ENCODE measurements around the gene SEMA3G. TPM values are rescaled to one million over a fixed set of nuclear protein-coding genes. Genes with fewer than 3 reads are reported as not detected.

Gene SEMA3G
- total RNA-seq, 2 donors from 2014 or later = 0.16 to 0.36 TPM

- H3K27me3 Mint-ChIP-seq (ENCODE audit: low read depth) = no peaks in the 10 kb centered on the region
- no peaks in the 10 kb centered on the region for H3K36me3 Mint-ChIP-seq (ENCODE audit: insufficient read depth in 2 of 2)
- H3K4me3 Mint-ChIP-seq = no peak overlapping the region
- ATAC-seq (replicated peaks in 1 of 2) = no peak
- no peak overlapping the region for H3K27ac Mint-ChIP-seq
- H3K9me3 Mint-ChIP-seq = no peaks in the 10 kb centered on the region
- no peak for DNase-seq
- H3K4me1 Mint-ChIP-seq (ENCODE audit: low read depth) = no peaks in the 10 kb centered on the region
Measured at GRCh38 chr3:52422669-52423068, 22.2 kb downstream of the SEMA3G start.

- no peaks in the 10 kb centered on the region for H3K27me3 Mint-ChIP-seq (ENCODE audit: low read depth)
- no peak overlapping the region for H3K4me3 Mint-ChIP-seq
- DNase-seq (no peak), ATAC-seq (replicated peaks in 1 of 2) (no peak)
- no peaks in the 10 kb centered on the region for H3K4me1 Mint-ChIP-seq (ENCODE audit: low read depth)
- no peaks in the 10 kb centered on the region for H3K36me3 Mint-ChIP-seq (ENCODE audit: insufficient read depth in 2 of 2)
- H3K9me3 Mint-ChIP-seq = no peaks in the 10 kb centered on the region
- H3K27ac Mint-ChIP-seq = no peak overlapping the region
Measured at GRCh38 chr3:52420388-52420787, 24.5 kb downstream of the SEMA3G start.

- Mint-ChIP-seq H3K36me3 (ENCODE audit: insufficient read depth in 2 of 2) (peaks cover 2 to 3% of the 10 kb centered on the region in 2 donors), H3K9me3 (no peaks in the 10 kb centered on the region), H3K27me3 (ENCODE audit: low read depth) (no peaks in the 10 kb centered on the region), H3K4me1 (ENCODE audit: low read depth) (peaks cover 24% of the 10 kb centered on the region), H3K27ac (peak overlapping the region; percentile 57), H3K4me3 (no peak overlapping the region)
- DNase-seq (no peak), ATAC-seq (replicated peaks in 1 of 2) (no peak)
Measured at GRCh38 chr3:52415800-52416199, 29.1 kb downstream of the SEMA3G start.

GRCh38 chr3:52408466-52408865 lies 36.4 kb downstream of the SEMA3G start:
- ATAC-seq (replicated peaks in 1 of 2) = no peak
- peak overlapping the region; percentile 95 to 99 for H3K4me3 Mint-ChIP-seq
- no peak for DNase-seq
- H3K36me3 Mint-ChIP-seq (ENCODE audit: insufficient read depth in 2 of 2) = peaks cover 7 to 9% of the 10 kb centered on the region in 2 donors
- H3K9me3 Mint-ChIP-seq = no peaks in the 10 kb centered on the region
- peak overlapping the region; percentile 90 for H3K27ac Mint-ChIP-seq
- peaks cover 45% of the 10 kb centered on the region for H3K4me1 Mint-ChIP-seq (ENCODE audit: low read depth)
- H3K27me3 Mint-ChIP-seq (ENCODE audit: low read depth) = no peaks in the 10 kb centered on the region

DNA sequence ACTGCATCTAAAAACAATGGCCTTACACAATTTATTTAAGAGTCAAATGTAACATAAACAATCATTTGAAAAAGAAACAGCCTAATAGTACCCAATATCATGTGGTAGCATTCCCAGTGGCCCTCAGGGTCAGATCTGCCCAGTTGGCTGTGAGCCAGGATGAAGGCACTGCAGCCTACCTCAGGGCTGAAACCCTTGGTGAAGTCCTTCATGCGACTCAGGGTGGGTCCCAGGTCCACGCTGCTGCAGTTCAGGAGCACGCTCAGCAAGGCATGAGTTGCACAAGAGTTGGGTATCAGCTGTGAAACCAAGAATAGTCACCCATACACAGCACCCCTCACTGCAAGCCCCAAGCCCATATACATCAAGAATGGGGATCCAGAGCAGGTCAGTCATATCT lies 37.1 kb downstream of the SEMA3G start:
- Mint-ChIP-seq H3K4me3 (peak overlapping the region; percentile 95 to 99), H3K36me3 (ENCODE audit: insufficient read depth in 2 of 2) (peaks cover 7 to 12% of the 10 kb centered on the region in 2 donors), H3K4me1 (ENCODE audit: low read depth) (peaks cover 39% of the 10 kb centered on the region), H3K27me3 (ENCODE audit: low read depth) (no peaks in the 10 kb centered on the region), H3K27ac (peak overlapping the region; percentile 90), H3K9me3 (no peaks in the 10 kb centered on the region)
- no peak for DNase-seq
- no peak for ATAC-seq (replicated peaks in 1 of 2)

DNA sequence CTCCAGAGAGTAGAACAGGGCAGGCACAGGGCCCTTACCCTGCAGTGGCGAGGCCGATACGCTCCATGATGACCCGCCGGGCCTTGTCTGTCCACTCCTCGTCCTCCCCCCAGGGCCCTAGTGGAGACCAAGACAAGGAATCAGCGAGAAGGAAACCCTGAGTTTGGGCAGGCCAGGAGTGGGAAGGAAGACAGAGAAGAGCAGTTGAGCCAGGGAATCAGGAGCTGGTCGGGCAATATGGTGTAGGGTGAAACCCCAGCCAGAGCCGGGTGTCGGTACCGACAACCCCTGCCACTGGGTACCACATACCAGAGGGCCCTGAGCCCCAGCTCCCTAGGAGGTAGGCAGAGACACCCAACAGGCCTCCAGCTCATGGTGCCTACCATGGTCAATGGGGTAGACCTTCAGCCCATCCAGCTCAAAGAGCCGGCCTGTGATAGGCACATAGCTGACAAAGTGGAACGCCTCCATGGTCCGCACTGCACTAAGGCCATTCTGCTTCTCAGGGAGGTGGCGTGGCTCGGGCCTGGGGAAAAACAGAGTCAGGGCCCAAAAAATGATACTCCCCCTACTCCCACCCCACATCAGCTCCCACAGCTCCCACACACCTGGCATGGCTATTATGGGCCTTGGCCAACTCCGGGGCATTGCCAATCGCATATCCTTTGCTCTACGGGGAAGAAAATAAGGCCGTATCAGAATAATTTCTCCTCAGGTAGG lies 38.0 kb downstream of the SEMA3G start:
- no peaks in the 10 kb centered on the region for H3K9me3 Mint-ChIP-seq
- peaks cover 32% of the 10 kb centered on the region for H3K4me1 Mint-ChIP-seq (ENCODE audit: low read depth)
- H3K27me3 Mint-ChIP-seq (ENCODE audit: low read depth) = no peaks in the 10 kb centered on the region
- ATAC-seq (replicated peaks in 1 of 2) (no peak), DNase-seq (no peak)
- peaks cover 7 to 12% of the 10 kb centered on the region in 2 donors for H3K36me3 Mint-ChIP-seq (ENCODE audit: insufficient read depth in 2 of 2)
- H3K4me3 Mint-ChIP-seq = no peak overlapping the region
- H3K27ac Mint-ChIP-seq = no peak overlapping the region

DNA sequence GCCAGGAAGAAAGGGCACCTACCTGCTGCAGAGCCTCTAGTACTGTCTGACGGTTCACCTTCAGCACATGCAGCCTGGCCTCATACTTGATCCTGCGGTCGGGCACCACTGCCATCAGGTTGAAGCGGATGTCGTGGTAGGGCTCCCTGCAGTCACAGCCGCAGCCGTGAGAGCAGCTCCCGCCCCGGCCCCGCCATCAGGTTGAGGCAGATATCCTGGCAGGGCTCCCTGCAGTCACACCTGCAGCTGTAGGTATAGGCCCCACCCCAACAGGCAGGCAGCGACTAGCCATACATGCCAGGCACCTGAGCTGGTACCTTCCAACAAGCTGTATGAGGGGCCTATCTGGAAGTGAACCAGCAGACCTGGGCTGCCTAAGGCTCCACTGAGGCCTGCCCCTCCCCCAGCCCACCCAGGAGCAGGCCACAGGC lies 38.7 kb downstream of the SEMA3G start:
- peaks cover 25% of the 10 kb centered on the region for H3K4me1 Mint-ChIP-seq (ENCODE audit: low read depth)
- ATAC-seq (replicated peaks in 1 of 2) (no peak), DNase-seq (no peak)
- peaks cover 7 to 12% of the 10 kb centered on the region in 2 donors for H3K36me3 Mint-ChIP-seq (ENCODE audit: insufficient read depth in 2 of 2)
- no peaks in the 10 kb centered on the region for H3K27me3 Mint-ChIP-seq (ENCODE audit: low read depth)
- H3K4me3 Mint-ChIP-seq = no peak overlapping the region
- no peaks in the 10 kb centered on the region for H3K9me3 Mint-ChIP-seq
- H3K27ac Mint-ChIP-seq = no peak overlapping the region

DNA sequence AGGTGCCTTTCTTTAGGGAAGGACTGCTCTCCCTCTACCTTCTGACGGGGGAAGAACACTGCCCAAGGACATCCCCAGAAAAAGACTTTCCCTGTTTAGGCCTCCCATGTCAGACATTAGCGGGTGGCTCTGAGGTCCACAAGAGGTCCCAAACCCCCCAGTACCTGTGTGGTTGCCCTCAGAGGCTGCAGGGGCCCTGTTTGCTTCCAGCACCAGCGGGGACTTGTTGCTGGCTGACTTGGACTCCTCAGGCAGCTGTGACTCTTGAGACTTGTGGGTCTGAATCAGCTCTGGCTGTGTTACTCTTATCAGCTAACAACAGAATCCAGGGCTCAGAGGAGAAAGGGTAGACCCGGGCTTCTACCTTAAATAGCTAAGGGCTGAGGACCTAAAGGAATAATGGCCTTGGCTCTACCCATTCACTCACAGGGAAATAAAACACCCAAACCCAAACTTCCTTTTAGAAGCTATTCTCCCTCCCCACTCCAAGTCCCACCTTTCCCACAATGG lies 39.2 kb downstream of the SEMA3G start:
- no peak for DNase-seq
- ATAC-seq (replicated peaks in 1 of 2) = no peak
- Mint-ChIP-seq H3K4me3 (no peak overlapping the region), H3K9me3 (no peaks in the 10 kb centered on the region), H3K36me3 (ENCODE audit: insufficient read depth in 2 of 2) (peaks cover 5 to 13% of the 10 kb centered on the region in 2 donors), H3K4me1 (ENCODE audit: low read depth) (peaks cover 20% of the 10 kb centered on the region), H3K27ac (no peak overlapping the region), H3K27me3 (ENCODE audit: low read depth) (no peaks in the 10 kb centered on the region)

GRCh38 chr3:52405066-52405465 lies 39.8 kb downstream of the SEMA3G start:
- Mint-ChIP-seq H3K27ac (peak overlapping the region; percentile 31), H3K4me3 (no peak overlapping the region), H3K27me3 (ENCODE audit: low read depth) (no peaks in the 10 kb centered on the region), H3K36me3 (ENCODE audit: insufficient read depth in 2 of 2) (peaks cover 5 to 13% of the 10 kb centered on the region in 2 donors), H3K4me1 (ENCODE audit: low read depth) (peaks cover 20% of the 10 kb centered on the region), H3K9me3 (no peaks in the 10 kb centered on the region)
- DNase-seq (no peak), ATAC-seq (replicated peaks in 1 of 2) (no peak)

- H3K27ac Mint-ChIP-seq = no peak overlapping the region
- DNase-seq (no peak), ATAC-seq (replicated peaks in 1 of 2) (no peak)
- H3K36me3 Mint-ChIP-seq (ENCODE audit: insufficient read depth in 2 of 2) = peaks cover 5 to 13% of the 10 kb centered on the region in 2 donors
- H3K4me3 Mint-ChIP-seq = no peak overlapping the region
- H3K27me3 Mint-ChIP-seq (ENCODE audit: low read depth) = no peaks in the 10 kb centered on the region
- H3K9me3 Mint-ChIP-seq = no peaks in the 10 kb centered on the region
- peaks cover 20% of the 10 kb centered on the region for H3K4me1 Mint-ChIP-seq (ENCODE audit: low read depth)
Measured at GRCh38 chr3:52404391-52404790, 40.5 kb downstream of the SEMA3G start.

GRCh38 chr3:52403955-52404354 lies 40.9 kb downstream of the SEMA3G start:
- Mint-ChIP-seq H3K36me3 (ENCODE audit: insufficient read depth in 2 of 2) (peaks cover 5 to 13% of the 10 kb centered on the region in 2 donors), H3K4me3 (no peak overlapping the region), H3K27ac (no peak overlapping the region), H3K9me3 (no peaks in the 10 kb centered on the region), H3K27me3 (ENCODE audit: low read depth) (no peaks in the 10 kb centered on the region), H3K4me1 (ENCODE audit: low read depth) (peaks cover 17% of the 10 kb centered on the region)
- ATAC-seq (replicated peaks in 1 of 2) (no peak), DNase-seq (no peak)

DNA sequence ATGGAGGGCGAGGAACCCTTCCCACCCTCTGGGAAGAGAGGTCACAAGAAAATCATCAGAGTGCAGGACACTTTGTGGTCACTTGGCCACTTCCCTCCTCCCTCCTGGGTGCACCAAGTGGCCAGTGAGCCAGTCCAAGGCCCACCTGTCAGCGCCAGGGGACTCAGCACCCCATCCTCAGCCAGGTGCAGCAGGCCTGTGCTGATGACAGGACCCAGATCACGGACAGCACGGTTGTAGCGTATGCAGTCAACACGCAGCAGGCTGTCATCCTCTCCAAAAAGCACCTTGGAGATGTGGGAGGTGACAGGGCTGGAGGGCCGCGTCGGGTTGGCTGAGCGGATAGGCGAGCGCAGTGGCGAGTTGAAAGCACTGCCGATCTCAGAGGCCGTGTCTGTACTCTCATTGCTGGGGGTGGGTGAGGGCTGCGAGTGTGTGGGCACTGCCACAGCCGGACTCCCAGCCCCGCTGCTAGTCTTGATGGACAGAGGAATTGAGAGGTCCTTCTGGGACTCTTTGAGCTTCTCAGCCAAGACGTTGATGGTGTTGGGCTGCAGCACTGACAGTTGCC lies 41.5 kb downstream of the SEMA3G start:
- H3K36me3 Mint-ChIP-seq (ENCODE audit: insufficient read depth in 2 of 2) = peaks cover 5 to 13% of the 10 kb centered on the region in 2 donors
- no peak overlapping the region for H3K27ac Mint-ChIP-seq
- no peak for DNase-seq
- H3K27me3 Mint-ChIP-seq (ENCODE audit: low read depth) = no peaks in the 10 kb centered on the region
- ATAC-seq (replicated peaks in 1 of 2) = no peak
- H3K4me3 Mint-ChIP-seq = no peak overlapping the region
- H3K9me3 Mint-ChIP-seq = no peaks in the 10 kb centered on the region
- peaks cover 11% of the 10 kb centered on the region for H3K4me1 Mint-ChIP-seq (ENCODE audit: low read depth)

DNA sequence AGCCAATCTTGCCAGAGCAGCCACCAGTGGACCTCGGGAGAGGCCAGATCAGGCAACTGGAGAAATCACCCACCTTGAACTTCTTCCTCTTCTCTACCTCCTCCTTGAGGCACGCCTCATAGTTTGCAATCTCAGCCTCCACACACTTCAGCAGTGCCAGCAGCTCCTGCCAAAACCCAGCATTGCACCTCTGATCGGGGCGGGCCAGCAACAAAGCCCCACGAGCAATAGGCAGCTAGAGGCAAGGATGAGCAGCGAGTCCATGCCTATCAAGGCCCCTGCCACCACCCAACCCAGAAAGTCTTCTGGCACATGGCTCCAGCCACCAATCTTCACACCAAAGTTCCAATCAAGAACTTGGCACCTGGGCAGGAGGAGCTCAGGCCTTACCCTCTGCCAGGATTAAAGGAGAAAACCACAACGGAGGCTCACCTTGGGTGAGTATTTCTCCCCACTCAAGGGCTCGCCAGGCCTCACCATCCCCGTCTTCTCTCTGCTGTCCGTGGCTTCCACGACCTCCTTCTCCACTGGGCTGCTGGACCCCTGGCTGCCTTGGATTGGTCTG lies 42.1 kb downstream of the SEMA3G start:
- no peak for DNase-seq
- Mint-ChIP-seq H3K4me3 (no peak overlapping the region), H3K27me3 (ENCODE audit: low read depth) (no peaks in the 10 kb centered on the region), H3K36me3 (ENCODE audit: insufficient read depth in 2 of 2) (peaks cover 3 to 9% of the 10 kb centered on the region in 2 donors), H3K9me3 (no peaks in the 10 kb centered on the region), H3K4me1 (ENCODE audit: low read depth) (peaks cover 5% of the 10 kb centered on the region), H3K27ac (no peak overlapping the region)
- ATAC-seq (replicated peaks in 1 of 2) = no peak
